NCI-H1417 (cell line): ENCODE results near the gene RNU6-9.

Experiments
- DNase-seq, 3 experiments: peaks; one replicate each; lab custom pipeline; 2025; lab: John Stamatoyannopoulos, UW

The RNU6-9 gene

GRCh38 chr19:934197-934840 lies 41.0 kb downstream of the RNU6-9 start:
- no peak for DNase-seq

GRCh38 chr19:934865-935479 lies 41.7 kb downstream of the RNU6-9 start:
- peak in 2 of 3 experiments; percentile 82 to 88 for DNase-seq

GRCh38 chr19:936175-936546 lies 42.9 kb downstream of the RNU6-9 start:
- no peak for DNase-seq

GRCh38 chr19:937259-937694 lies 44.0 kb downstream of the RNU6-9 start:
- no peak for DNase-seq

GRCh38 chr19:938233-938923 lies 45.1 kb downstream of the RNU6-9 start:
- no peak for DNase-seq

GRCh38 chr19:939439-939838 lies 46.2 kb downstream of the RNU6-9 start:
- DNase-seq = no peak

GRCh38 chr19:939922-940321 lies 46.6 kb downstream of the RNU6-9 start:
- DNase-seq = no peak

GRCh38 chr19:940591-941291 lies 47.5 kb downstream of the RNU6-9 start:
- DNase-seq = peak in 2 of 3 experiments; percentile 90 to 97

- DNase-seq = no peak
These were observed 48.2 kb downstream of the RNU6-9 start for GRCh38 chr19:941292-942132.

GRCh38 chr19:942133-942645 lies 48.9 kb downstream of the RNU6-9 start:
- no peak for DNase-seq
